ENCODE results near the gene VAMP8. TPM values are rescaled to one million over a fixed set of nuclear protein-coding genes. Genes with fewer than 3 reads are reported as not detected.

Gene VAMP8
- polyA plus RNA-seq, 2 of the 4 experiments (the other 2 are of a cell fraction): 18.5 to 41.1 TPM

- no peak for FAIRE-seq
- no peak for DNase-seq (ENCODE audit: low read depth in 1 of 2, low spot score in 1 of 2)
- WGBS (ENCODE audit: missing lambda C conversion rate): 69% methylated on average over 4 of the region's 4 CpGs
- ChIA-PET CTCF (interaction anchor here (0.5 to 2.1 kb wide), 6 partner anchors 17 to 198 kb away, joined by 3 to 5 read pairs (median 3); no protein-coding TSS in a partner anchor), POLR2A (no interaction called here)
- Histone ChIP-seq H3K4me3 (no peak overlapping the region), H3K4me1 (peaks cover 19% of the 10 kb centered on the region), H3K9me3 (no peaks in the 10 kb centered on the region), H3K4me2 (no peak overlapping the region), H3K27ac (no peak overlapping the region)
- TF ChIP-seq RNF2 (IDR thresholded peaks at IDR 0.05; ENCODE audit: borderline replicate concordance, low read depth): no peak
- TF ChIP-seq EHF (CRISPR knock-in tag; IDR thresholded peaks at IDR 0.05): no peak
- TF ChIP-seq POLR2AphosphoS2 (conservative IDR thresholded peaks at IDR 0.05; ENCODE audit: low read length): no peak
- TF ChIP-seq TFCP2L1 (CRISPR knock-in tag; IDR thresholded peaks at IDR 0.05): no peak
- TF ChIP-seq PHF8 (IDR thresholded peaks at IDR 0.05; ENCODE audit: borderline replicate concordance, low read depth): no peak
- no peak for TF ChIP-seq MAZ (IDR thresholded peaks at IDR 0.05; ENCODE audit: borderline replicate concordance, low read depth, low read length)
- no peak for TF ChIP-seq CHD2 (IDR thresholded peaks at IDR 0.05; ENCODE audit: low read length, partially characterized antibody)
- no peak for TF ChIP-seq NFE2L2 (conservative IDR thresholded peaks at IDR 0.05; ENCODE audit: low read length)
- TF ChIP-seq KDM1A (IDR thresholded peaks at IDR 0.05; ENCODE audit: low read depth): no peak
- TF ChIP-seq RCOR1 (IDR thresholded peaks at IDR 0.05; ENCODE audit: low read depth, low read length): no peak
- TF ChIP-seq TP53 (CRISPR knock-in tag; IDR thresholded peaks at IDR 0.05): no peak
- no peak for TF ChIP-seq CBX2 (IDR thresholded peaks at IDR 0.05; ENCODE audit: borderline replicate concordance, low read depth)
- TF ChIP-seq HOXA7 (CRISPR knock-in tag; IDR thresholded peaks at IDR 0.05): no peak
- no peak for TF ChIP-seq ESRRA (IDR thresholded peaks at IDR 0.05; ENCODE audit: borderline replicate concordance, low read length)
- no peak for ATAC-seq
Observed at GRCh38 chr2:85588645-85589044, 11.3 kb downstream of the VAMP8 start.

GRCh38 chr2:85589181-85589580, 11.8 kb downstream of the VAMP8 start:
- H3K4me2 ChIP-seq: no peak overlapping the region
- ChIA-PET CTCF (interaction anchor here (0.5 to 2.1 kb wide), 7 partner anchors 17 to 198 kb away, joined by 3 to 5 read pairs (median 3); no protein-coding TSS in a partner anchor), POLR2A (no interaction called here)
- TF ChIP-seq NFE2L2 (conservative IDR thresholded peaks at IDR 0.05; ENCODE audit: low read length): no peak
- WGBS (ENCODE audit: missing lambda C conversion rate): 80% methylated on average over 4 of the region's 4 CpGs
- DNase-seq (ENCODE audit: low read depth in 1 of 2, low spot score in 1 of 2) (no peak), FAIRE-seq (no peak), ATAC-seq (no peak)
- H3K4me1 ChIP-seq: peaks cover 19% of the 10 kb centered on the region
- no peak overlapping the region for H3K27ac ChIP-seq
- no peak overlapping the region for H3K4me3 ChIP-seq
- H3K9me3 ChIP-seq: no peaks in the 10 kb centered on the region

GRCh38 chr2:85589982-85590791, 12.8 kb downstream of the VAMP8 start:
- FAIRE-seq: no peak
- WGBS (ENCODE audit: missing lambda C conversion rate): 66% methylated on average over 7 of the region's 7 CpGs
- no peaks in the 10 kb centered on the region for H3K9me3 ChIP-seq
- POLR2A ChIA-PET: no interaction called here
- DNase-seq (ENCODE audit: low read depth in 1 of 2, low spot score in 1 of 2): no peak
- H3K4me1 ChIP-seq: peaks cover 16% of the 10 kb centered on the region
- no peak for TF ChIP-seq REST (IDR thresholded peaks at IDR 0.05)
- no peak for TF ChIP-seq ELK1 (IDR thresholded peaks at IDR 0.05; ENCODE audit: low read depth, low read length)
- TF ChIP-seq CBX2 (IDR thresholded peaks at IDR 0.05; ENCODE audit: borderline replicate concordance, low read depth): no peak
- no peak for TF ChIP-seq BHLHE40 (IDR thresholded peaks at IDR 0.05; ENCODE audit: low read depth, low read length)
- TF ChIP-seq HOXB5 (CRISPR knock-in tag; IDR thresholded peaks at IDR 0.05): no peak
- TF ChIP-seq PBX3 (IDR thresholded peaks at IDR 0.05): no peak
- TF ChIP-seq NPAS2 (CRISPR knock-in tag; IDR thresholded peaks at IDR 0.05; ENCODE audit: borderline replicate concordance): no peak
- TF ChIP-seq POLR2A (IDR thresholded peaks at IDR 0.05; ENCODE audit: low read length): no peak
- no peak for TF ChIP-seq E2F6 (IDR thresholded peaks at IDR 0.05; ENCODE audit: borderline replicate concordance, low read depth)
- TF ChIP-seq HOXA7 (CRISPR knock-in tag; IDR thresholded peaks at IDR 0.05): no peak
- no peak for TF ChIP-seq PHF8 (IDR thresholded peaks at IDR 0.05; ENCODE audit: borderline replicate concordance, low read depth)
- no peak for TF ChIP-seq ZSCAN20 (CRISPR knock-in tag; IDR thresholded peaks at IDR 0.05)
- no peak for TF ChIP-seq HMGXB4 (CRISPR knock-in tag; IDR thresholded peaks at IDR 0.05; ENCODE audit: borderline replicate concordance)
- no peak for TF ChIP-seq ESRRA (IDR thresholded peaks at IDR 0.05; ENCODE audit: borderline replicate concordance, low read length)
- H3K4me3 ChIP-seq: no peak overlapping the region
- CTCF ChIA-PET: interaction anchor here (0.8 to 2.1 kb wide), 5 partner anchors 14 to 199 kb away, joined by 3 to 5 read pairs (median 3); no protein-coding TSS in a partner anchor
- H3K4me2 ChIP-seq: no peak overlapping the region
- H3K27ac ChIP-seq: no peak overlapping the region
- no peak for ATAC-seq

All from A549 (cell line).